ENCODE results near the gene SYP.

SYP gene

GRCh38 chrX:49192722-49193328 lies 7.2 kb downstream of the SYP start:
- Histone ChIP-seq H3K4me1 (ENCODE audit: control insufficient read depth in 1 of 2, insufficient read depth in 2 of 2, low read length in 2 of 2) (peaks cover 0 to 3% of the 10 kb centered on the region in 2 donors), H3K36me3 (ENCODE audit: control insufficient read depth in 1 of 2, insufficient read depth in 2 of 2, low read length in 2 of 2) (no peaks in the 10 kb centered on the region), H3K9me3 (ENCODE audit: control insufficient read depth in 1 of 2, low read length in 2 of 2) (no peaks in the 10 kb centered on the region), H3K9ac (ENCODE audit: low read depth in 1 of 2, low read length in 2 of 2) (no peak overlapping the region), H3K27ac (ENCODE audit: low read depth, low read length) (no peak overlapping the region), H3K27me3 (ENCODE audit: control insufficient read depth in 1 of 2, insufficient read depth in 2 of 2, low read length in 2 of 2) (no peaks in the 10 kb centered on the region), H3K4me3 (ENCODE audit: low read depth in 1 of 2, low read length in 2 of 2) (no peak overlapping the region)

DNA sequence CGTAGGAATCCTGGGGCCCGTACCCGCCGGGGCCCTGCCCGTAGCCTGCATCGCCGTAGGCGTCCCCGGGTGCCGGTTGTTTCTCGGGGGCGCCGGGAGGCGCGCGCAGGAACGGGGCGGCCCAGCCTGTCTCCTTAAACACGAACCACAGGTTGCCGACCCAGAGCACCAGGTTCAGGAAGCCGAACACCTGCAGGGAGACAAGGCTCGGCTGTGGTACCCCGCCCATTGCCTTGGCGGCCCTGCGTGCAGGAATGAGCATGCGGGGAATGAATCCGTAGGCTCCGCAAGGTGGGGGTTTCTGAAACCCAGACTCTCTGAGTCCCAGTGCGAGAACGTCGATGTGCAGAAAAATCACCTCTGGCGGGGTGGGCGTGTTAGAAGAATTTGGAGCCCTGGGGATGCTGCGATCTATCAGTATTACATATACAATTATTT lies 8.4 kb downstream of the SYP start:
- Histone ChIP-seq H3K4me3 (ENCODE audit: low read depth in 1 of 2, low read length in 2 of 2) (peak overlapping the region; percentile 74 to 78), H3K9me3 (ENCODE audit: control insufficient read depth in 1 of 2, low read length in 2 of 2) (no peaks in the 10 kb centered on the region), H3K36me3 (ENCODE audit: control insufficient read depth in 1 of 2, insufficient read depth in 2 of 2, low read length in 2 of 2) (no peaks in the 10 kb centered on the region), H3K4me1 (ENCODE audit: control insufficient read depth in 1 of 2, insufficient read depth in 2 of 2, low read length in 2 of 2) (peaks cover 0 to 3% of the 10 kb centered on the region in 2 donors), H3K27me3 (ENCODE audit: control insufficient read depth in 1 of 2, insufficient read depth in 2 of 2, low read length in 2 of 2) (no peaks in the 10 kb centered on the region), H3K27ac (ENCODE audit: low read depth, low read length) (peak overlapping the region; percentile 78), H3K9ac (ENCODE audit: low read depth in 1 of 2, low read length in 2 of 2) (peak overlapping the region; percentile 66 to 70)

DNA sequence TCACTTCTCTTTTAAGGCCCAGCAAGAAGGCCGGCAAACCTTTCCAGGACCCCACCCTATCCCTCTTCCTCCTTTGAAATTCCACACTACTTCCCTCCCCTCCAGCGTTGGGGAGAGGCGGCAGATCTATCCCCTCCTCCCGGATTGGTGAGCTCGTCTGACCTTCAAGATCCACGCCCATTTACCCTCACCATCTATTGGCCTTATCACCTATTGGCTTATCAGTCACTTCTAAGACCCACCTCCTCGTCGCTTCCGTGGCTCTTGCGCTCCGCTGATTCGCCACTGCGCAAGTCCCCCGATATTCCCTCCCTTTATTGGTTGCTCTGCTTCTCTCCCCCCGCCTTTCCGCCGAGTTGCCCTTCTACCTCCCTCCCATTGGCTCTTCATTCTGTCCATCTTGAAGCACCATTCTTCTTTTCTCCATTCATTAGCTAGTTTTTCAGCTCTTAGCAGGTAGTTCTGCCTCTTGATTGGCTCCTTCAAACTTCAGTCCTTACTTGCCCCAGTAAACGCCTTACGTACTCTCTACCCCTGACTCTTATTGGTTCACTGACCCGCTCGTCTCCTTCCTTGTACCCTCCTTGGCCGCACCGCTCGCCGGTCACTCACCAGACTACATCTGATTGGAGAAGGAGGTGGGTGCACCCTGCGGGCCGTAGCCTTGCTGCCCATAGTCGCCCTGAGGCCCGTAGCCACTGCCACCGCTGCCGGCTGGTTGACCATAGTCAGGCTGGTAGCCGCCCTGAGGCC lies 9.0 kb downstream of the SYP start:
- Histone ChIP-seq H3K4me3 (ENCODE audit: low read depth in 1 of 2, low read length in 2 of 2) (peak overlapping the region; percentile 74 to 78), H3K9me3 (ENCODE audit: control insufficient read depth in 1 of 2, low read length in 2 of 2) (no peaks in the 10 kb centered on the region), H3K27ac (ENCODE audit: low read depth, low read length) (peak overlapping the region; percentile 78), H3K27me3 (ENCODE audit: control insufficient read depth in 1 of 2, insufficient read depth in 2 of 2, low read length in 2 of 2) (no peaks in the 10 kb centered on the region), H3K4me1 (ENCODE audit: control insufficient read depth in 1 of 2, insufficient read depth in 2 of 2, low read length in 2 of 2) (peaks cover 0 to 3% of the 10 kb centered on the region in 2 donors), H3K36me3 (ENCODE audit: control insufficient read depth in 1 of 2, insufficient read depth in 2 of 2, low read length in 2 of 2) (no peaks in the 10 kb centered on the region), H3K9ac (ENCODE audit: low read depth in 1 of 2, low read length in 2 of 2) (peak overlapping the region; percentile 66 to 70)

- H3K9ac ChIP-seq (ENCODE audit: low read depth in 1 of 2, low read length in 2 of 2), result no peak overlapping the region
- no peaks in the 10 kb centered on the region for H3K27me3 ChIP-seq (ENCODE audit: control insufficient read depth in 1 of 2, insufficient read depth in 2 of 2, low read length in 2 of 2)
- no peaks in the 10 kb centered on the region for H3K9me3 ChIP-seq (ENCODE audit: control insufficient read depth in 1 of 2, low read length in 2 of 2)
- no peak overlapping the region for H3K27ac ChIP-seq (ENCODE audit: low read depth, low read length)
- H3K4me3 ChIP-seq (ENCODE audit: low read depth in 1 of 2, low read length in 2 of 2), result no peak overlapping the region
- H3K4me1 ChIP-seq (ENCODE audit: control insufficient read depth in 1 of 2, insufficient read depth in 2 of 2, low read length in 2 of 2), result peaks cover 0 to 8% of the 10 kb centered on the region in 2 donors
- no peaks in the 10 kb centered on the region for H3K36me3 ChIP-seq (ENCODE audit: control insufficient read depth in 1 of 2, insufficient read depth in 2 of 2, low read length in 2 of 2)
Observed at GRCh38 chrX:49189606-49190005, 10.4 kb downstream of the SYP start.

DNA sequence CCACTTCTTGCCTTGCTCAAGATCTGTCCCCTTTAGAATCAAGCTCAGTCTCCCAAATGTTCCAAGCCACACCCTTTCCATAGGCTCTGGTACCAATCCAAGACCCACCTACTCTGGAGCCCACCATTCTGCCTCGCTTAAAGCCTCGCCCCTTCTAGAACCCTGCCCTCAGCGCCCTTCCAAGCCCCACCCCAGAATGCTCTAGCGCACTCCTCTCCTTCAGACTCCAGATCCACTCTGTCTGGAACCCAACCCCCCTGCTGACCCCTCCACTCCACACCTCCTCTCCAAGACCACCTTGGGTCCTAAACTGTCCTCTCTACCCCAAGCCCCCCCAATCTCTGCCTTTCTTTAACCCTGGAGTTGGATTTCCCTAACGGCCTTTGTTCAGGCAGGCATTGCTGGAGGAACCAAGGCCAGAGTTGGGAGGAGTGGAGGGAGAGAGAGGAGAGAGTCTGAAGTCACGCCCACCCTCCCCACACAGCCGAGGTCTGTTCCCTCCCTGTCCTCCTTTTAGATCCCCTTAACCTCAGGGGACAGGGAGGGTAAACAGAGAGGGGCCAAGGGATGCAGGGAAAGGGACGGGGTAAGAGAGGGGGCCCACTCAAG lies 11.4 kb downstream of the SYP start:
- peaks cover 0 to 8% of the 10 kb centered on the region in 2 donors for H3K4me1 ChIP-seq (ENCODE audit: control insufficient read depth in 1 of 2, insufficient read depth in 2 of 2, low read length in 2 of 2)
- no peak overlapping the region for H3K27ac ChIP-seq (ENCODE audit: low read depth, low read length)
- H3K9ac ChIP-seq (ENCODE audit: low read depth in 1 of 2, low read length in 2 of 2), result no peak overlapping the region

DNA sequence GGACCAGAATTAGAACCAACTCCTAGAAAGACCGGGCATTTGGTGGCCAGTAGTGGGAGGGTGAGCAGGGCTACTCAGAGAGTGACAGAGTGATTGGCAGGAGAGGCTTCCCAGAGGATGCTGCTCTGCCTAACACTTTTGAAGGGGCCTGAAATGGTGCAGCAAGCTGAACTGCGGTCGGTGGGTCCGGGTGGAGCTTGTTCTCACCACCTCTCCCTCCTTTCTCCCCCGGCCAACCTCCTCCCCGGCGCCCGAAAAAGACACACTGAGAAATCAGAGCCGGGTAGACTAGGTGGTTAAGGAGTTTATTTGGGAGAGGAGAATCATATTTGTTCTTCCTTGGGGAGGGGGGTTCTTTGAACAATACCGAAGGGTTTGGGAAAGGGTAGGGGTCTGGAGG lies 12.5 kb downstream of the SYP start:
- H3K27me3 ChIP-seq (ENCODE audit: control insufficient read depth in 1 of 2, insufficient read depth in 2 of 2, low read length in 2 of 2), result no peaks in the 10 kb centered on the region
- H3K27ac ChIP-seq (ENCODE audit: low read depth, low read length), result no peak overlapping the region
- H3K4me3 ChIP-seq (ENCODE audit: low read depth in 1 of 2, low read length in 2 of 2), result no peak overlapping the region
- no peak overlapping the region for H3K9ac ChIP-seq (ENCODE audit: low read depth in 1 of 2, low read length in 2 of 2)
- H3K36me3 ChIP-seq (ENCODE audit: control insufficient read depth in 1 of 2, insufficient read depth in 2 of 2, low read length in 2 of 2), result no peaks in the 10 kb centered on the region
- no peaks in the 10 kb centered on the region for H3K9me3 ChIP-seq (ENCODE audit: control insufficient read depth in 1 of 2, low read length in 2 of 2)
- H3K4me1 ChIP-seq (ENCODE audit: control insufficient read depth in 1 of 2, insufficient read depth in 2 of 2, low read length in 2 of 2), result peaks cover 0 to 8% of the 10 kb centered on the region in 2 donors

More for the DNA sequence above, 11.4 kb downstream of the SYP start:
- H3K27me3 ChIP-seq (ENCODE audit: control insufficient read depth in 1 of 2, insufficient read depth in 2 of 2, low read length in 2 of 2), result no peaks in the 10 kb centered on the region
- H3K4me3 ChIP-seq (ENCODE audit: low read depth in 1 of 2, low read length in 2 of 2), result no peak overlapping the region
- H3K9me3 ChIP-seq (ENCODE audit: control insufficient read depth in 1 of 2, low read length in 2 of 2), result no peaks in the 10 kb centered on the region
- H3K36me3 ChIP-seq (ENCODE audit: control insufficient read depth in 1 of 2, insufficient read depth in 2 of 2, low read length in 2 of 2), result no peaks in the 10 kb centered on the region

DNA sequence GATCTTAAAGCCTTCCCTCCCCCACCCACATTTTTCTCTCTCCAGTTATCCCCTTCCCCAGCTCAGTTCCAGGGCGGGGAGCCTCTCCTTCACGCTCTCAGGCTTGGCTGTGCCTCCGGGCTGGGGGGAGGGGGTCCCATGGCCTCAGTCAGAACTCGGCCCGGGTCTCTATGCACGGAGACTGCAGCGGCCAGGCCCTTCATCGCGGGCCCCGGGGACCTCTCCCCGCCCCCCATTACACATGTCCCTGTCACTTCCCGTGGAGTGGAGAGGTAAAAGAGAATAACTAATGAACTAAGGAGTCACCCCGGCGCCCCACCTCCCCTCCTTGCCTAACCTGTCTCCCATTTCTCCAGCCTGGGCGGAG lies 13.0 kb downstream of the SYP start:
- peaks cover 0 to 5% of the 10 kb centered on the region in 2 donors for H3K4me1 ChIP-seq (ENCODE audit: control insufficient read depth in 1 of 2, insufficient read depth in 2 of 2, low read length in 2 of 2)
- H3K36me3 ChIP-seq (ENCODE audit: control insufficient read depth in 1 of 2, insufficient read depth in 2 of 2, low read length in 2 of 2), result peaks cover 0 to 3% of the 10 kb centered on the region in 2 donors
- H3K27me3 ChIP-seq (ENCODE audit: control insufficient read depth in 1 of 2, insufficient read depth in 2 of 2, low read length in 2 of 2), result no peaks in the 10 kb centered on the region
- no peak overlapping the region for H3K27ac ChIP-seq (ENCODE audit: low read depth, low read length)
- no peak overlapping the region for H3K9ac ChIP-seq (ENCODE audit: low read depth in 1 of 2, low read length in 2 of 2)
- H3K4me3 ChIP-seq (ENCODE audit: low read depth in 1 of 2, low read length in 2 of 2), result no peak overlapping the region
- H3K9me3 ChIP-seq (ENCODE audit: control insufficient read depth in 1 of 2, low read length in 2 of 2), result no peaks in the 10 kb centered on the region

DNA sequence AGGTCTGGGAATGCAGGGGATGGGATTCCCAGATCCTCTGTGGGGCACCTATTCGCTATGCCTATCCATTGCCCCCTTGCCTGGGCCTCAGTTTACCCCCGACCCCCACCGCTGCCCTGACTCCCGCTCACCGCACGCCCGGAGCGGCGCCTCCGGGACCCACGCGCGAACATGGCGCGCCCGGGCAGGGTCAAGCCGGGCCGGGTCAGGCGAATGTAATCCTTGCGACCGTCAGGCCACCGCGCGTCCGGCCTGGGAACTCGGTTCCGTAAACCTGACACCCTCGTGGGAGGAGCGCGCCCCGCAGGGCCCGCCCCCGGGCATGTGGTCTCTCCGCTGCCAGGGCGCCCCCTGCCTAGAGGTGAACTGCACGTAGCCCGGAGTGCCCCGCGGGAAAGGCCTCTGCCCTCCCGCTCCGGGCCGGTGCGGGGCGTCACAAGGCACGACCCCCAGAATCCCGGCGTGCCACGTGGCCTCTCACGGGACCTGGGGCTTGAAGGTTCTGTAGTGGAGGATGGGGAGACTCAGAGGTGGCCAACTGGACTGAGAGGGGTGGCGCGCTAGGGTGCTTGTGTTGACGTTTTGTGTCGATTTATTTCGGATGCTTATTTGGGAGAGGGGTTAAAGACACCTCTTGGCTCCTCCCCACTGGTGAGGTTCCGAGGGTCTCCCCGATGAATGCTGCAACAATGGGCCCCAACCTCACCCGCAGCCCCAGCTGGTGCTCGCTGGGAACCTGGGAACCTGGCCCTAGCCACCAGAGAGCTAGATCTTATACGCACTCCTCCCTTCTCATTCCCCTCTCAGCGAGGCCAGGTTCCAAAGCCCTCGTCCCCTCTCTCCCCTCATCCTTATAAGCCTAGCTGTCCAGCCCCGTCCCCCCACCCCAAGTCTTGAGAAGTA lies 13.6 kb downstream of the SYP start, which contains the start of gene PRICKLE3:
TSS of gene PRICKLE3 (minus strand) at position 249 of the 903 bp plus-strand sequence. CDS start at position 173, 76 bp downstream.
- no peaks in the 10 kb centered on the region for H3K9me3 ChIP-seq (ENCODE audit: control insufficient read depth in 1 of 2, low read length in 2 of 2)
- peak within 1 kb of the TSS; percentile 61 to 72 for H3K4me3 ChIP-seq (ENCODE audit: low read depth in 1 of 2, low read length in 2 of 2)
- peak within 1 kb of the TSS; percentile 66 for H3K27ac ChIP-seq (ENCODE audit: low read depth, low read length)
- H3K27me3 ChIP-seq (ENCODE audit: control insufficient read depth in 1 of 2, insufficient read depth in 2 of 2, low read length in 2 of 2), result no peaks in the 10 kb centered on the region
- peaks cover 0 to 3% of the 10 kb centered on the region in 2 donors for H3K36me3 ChIP-seq (ENCODE audit: control insufficient read depth in 1 of 2, insufficient read depth in 2 of 2, low read length in 2 of 2)
- peaks cover 0 to 5% of the 10 kb centered on the region in 2 donors for H3K4me1 ChIP-seq (ENCODE audit: control insufficient read depth in 1 of 2, insufficient read depth in 2 of 2, low read length in 2 of 2)
- H3K9ac ChIP-seq (ENCODE audit: low read depth in 1 of 2, low read length in 2 of 2), result peak within 1 kb of the TSS; percentile 60 to 73

- no peak overlapping the region for H3K27ac ChIP-seq (ENCODE audit: low read depth, low read length)
- H3K27me3 ChIP-seq (ENCODE audit: control insufficient read depth in 1 of 2, insufficient read depth in 2 of 2, low read length in 2 of 2), result no peaks in the 10 kb centered on the region
- H3K4me3 ChIP-seq (ENCODE audit: low read depth in 1 of 2, low read length in 2 of 2), result peak overlapping the region; percentile 57 to 61
- peaks cover 0 to 10% of the 10 kb centered on the region in 2 donors for H3K36me3 ChIP-seq (ENCODE audit: control insufficient read depth in 1 of 2, insufficient read depth in 2 of 2, low read length in 2 of 2)
- H3K9me3 ChIP-seq (ENCODE audit: control insufficient read depth in 1 of 2, low read length in 2 of 2), result no peaks in the 10 kb centered on the region
- peaks cover 0 to 5% of the 10 kb centered on the region in 2 donors for H3K4me1 ChIP-seq (ENCODE audit: control insufficient read depth in 1 of 2, insufficient read depth in 2 of 2, low read length in 2 of 2)
- peak overlapping the region; percentile 46 to 60 for H3K9ac ChIP-seq (ENCODE audit: low read depth in 1 of 2, low read length in 2 of 2)
Observed at GRCh38 chrX:49184294-49185281, 15.4 kb downstream of the SYP start.

Data from duodenal mucosa (tissue), 2 donors.